Measurements from ENCODE around the gene CAVIN1.

DNA sequence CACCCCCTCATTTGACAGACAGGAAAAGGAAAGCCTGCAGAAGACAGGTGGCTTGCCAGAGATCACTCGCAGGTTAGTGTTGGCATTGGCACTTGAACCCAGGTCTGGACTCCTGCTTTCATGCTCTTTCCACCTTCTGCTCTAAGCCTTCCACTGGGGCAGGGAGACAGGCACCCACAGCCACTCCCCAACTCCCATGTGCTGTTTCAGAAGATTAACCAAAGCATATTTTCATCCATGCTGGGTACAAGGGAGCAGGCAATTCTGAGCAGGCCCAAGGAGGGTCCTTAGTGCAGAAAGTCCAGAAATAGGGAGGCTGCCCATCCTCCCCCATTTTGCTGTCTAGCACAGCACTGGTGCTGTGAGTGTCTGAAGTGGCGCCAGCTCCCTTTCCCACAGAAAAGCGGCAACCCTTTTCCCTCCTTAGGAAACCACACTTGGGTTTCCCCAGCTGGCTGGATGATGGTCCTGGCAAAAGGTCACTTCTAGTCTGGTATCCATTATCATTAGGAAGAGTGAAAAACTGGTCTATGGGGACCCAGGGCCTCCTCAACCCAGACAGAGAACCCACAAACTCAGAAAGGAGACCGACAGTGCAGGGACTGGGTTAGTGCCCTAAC is 2.0 kb upstream of the CAVIN1 start:
- TF ChIP-seq, protein P1, sequence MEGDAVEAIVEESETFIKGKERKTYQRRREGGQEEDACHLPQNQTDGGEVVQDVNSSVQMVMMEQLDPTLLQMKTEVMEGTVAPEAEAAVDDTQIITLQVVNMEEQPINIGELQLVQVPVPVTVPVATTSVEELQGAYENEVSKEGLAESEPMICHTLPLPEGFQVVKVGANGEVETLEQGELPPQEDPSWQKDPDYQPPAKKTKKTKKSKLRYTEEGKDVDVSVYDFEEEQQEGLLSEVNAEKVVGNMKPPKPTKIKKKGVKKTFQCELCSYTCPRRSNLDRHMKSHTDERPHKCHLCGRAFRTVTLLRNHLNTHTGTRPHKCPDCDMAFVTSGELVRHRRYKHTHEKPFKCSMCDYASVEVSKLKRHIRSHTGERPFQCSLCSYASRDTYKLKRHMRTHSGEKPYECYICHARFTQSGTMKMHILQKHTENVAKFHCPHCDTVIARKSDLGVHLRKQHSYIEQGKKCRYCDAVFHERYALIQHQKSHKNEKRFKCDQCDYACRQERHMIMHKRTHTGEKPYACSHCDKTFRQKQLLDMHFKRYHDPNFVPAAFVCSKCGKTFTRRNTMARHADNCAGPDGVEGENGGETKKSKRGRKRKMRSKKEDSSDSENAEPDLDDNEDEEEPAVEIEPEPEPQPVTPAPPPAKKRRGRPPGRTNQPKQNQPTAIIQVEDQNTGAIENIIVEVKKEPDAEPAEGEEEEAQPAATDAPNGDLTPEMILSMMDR (IDR thresholded peaks at IDR 0.05; ENCODE audit: low read length) = no peak
- TF ChIP-seq EZH2 (optimal IDR thresholded peaks at IDR 0.05; ENCODE audit: low read depth, low read length) = no peak
- no peak for TF ChIP-seq EZH2phosphoT487 (IDR thresholded peaks at IDR 0.05; ENCODE audit: low read length)
